ENCODE measurements around the gene BAIAP2.
A peak's percentile ranks its signal among the peaks of the same experiment; 100 is the strongest.
"Not testable (repeated sequence)": the region's sequence is repeated elsewhere in the genome, so short reads cannot be mapped to it uniquely, and the experiment has no call there.

The BAIAP2 gene

GRCh38 chr17:81142301-81143199, 107.6 kb downstream of the BAIAP2 start:
- TF ChIP-seq CTCF (IDR thresholded peaks at IDR 0.05; ENCODE audit: low read depth, low read length): peak; percentile 85
- Histone ChIP-seq H3K27me3 (no peaks in the 10 kb centered on the region), H3K9me3 (no peaks in the 10 kb centered on the region), H3K4me1 (no peaks in the 10 kb centered on the region; the same call in 1 of the 2 replicates), H3K36me3 (no peaks in the 10 kb centered on the region), H3K4me3 (ENCODE audit: low read depth, low read length) (no peak overlapping the region)
- peak; percentile 90 for DNase-seq

- no peaks in the 10 kb centered on the region for H3K27me3 ChIP-seq
- no peak for TF ChIP-seq CTCF (IDR thresholded peaks at IDR 0.05; ENCODE audit: low read depth, low read length)
- H3K9me3 ChIP-seq: no peaks in the 10 kb centered on the region
- no peaks in the 10 kb centered on the region for H3K36me3 ChIP-seq
- no peak overlapping the region for H3K4me3 ChIP-seq (ENCODE audit: low read depth, low read length)
- no peaks in the 10 kb centered on the region; the same call in 1 of the 2 replicates for H3K4me1 ChIP-seq
- no peak for DNase-seq
Measured at GRCh38 chr17:81143200-81143527, 108.2 kb downstream of the BAIAP2 start.

- TF ChIP-seq CTCF (IDR thresholded peaks at IDR 0.05; ENCODE audit: low read depth, low read length): no peak
- DNase-seq: no peak
- Histone ChIP-seq H3K27me3 (no peaks in the 10 kb centered on the region), H3K9me3 (no peaks in the 10 kb centered on the region), H3K4me3 (ENCODE audit: low read depth, low read length) (no peak overlapping the region), H3K4me1 (no peaks in the 10 kb centered on the region; the same call in 1 of the 2 replicates), H3K36me3 (no peaks in the 10 kb centered on the region)
Measured at GRCh38 chr17:81143717-81144422, 108.9 kb downstream of the BAIAP2 start.

GRCh38 chr17:81144423-81144781, 109.5 kb downstream of the BAIAP2 start:
- no peaks in the 10 kb centered on the region for H3K9me3 ChIP-seq
- no peak for DNase-seq
- no peaks in the 10 kb centered on the region; the same call in 1 of the 2 replicates for H3K4me1 ChIP-seq
- no peaks in the 10 kb centered on the region for H3K27me3 ChIP-seq
- H3K4me3 ChIP-seq (ENCODE audit: low read depth, low read length): no peak overlapping the region
- TF ChIP-seq CTCF (IDR thresholded peaks at IDR 0.05; ENCODE audit: low read depth, low read length): no peak
- H3K36me3 ChIP-seq: no peaks in the 10 kb centered on the region

- not testable (repeated sequence) for H3K27me3 ChIP-seq; DNase-seq; H3K4me3 ChIP-seq (ENCODE audit: low read depth, low read length); H3K9me3 ChIP-seq; H3K4me1 ChIP-seq; H3K36me3 ChIP-seq
Measured at GRCh38 chr17:81146208-81146607, 111.3 kb downstream of the BAIAP2 start.

- no peak for DNase-seq
- TF ChIP-seq CTCF (IDR thresholded peaks at IDR 0.05; ENCODE audit: low read depth, low read length): no peak
- no peaks in the 10 kb centered on the region for H3K36me3 ChIP-seq
- no peaks in the 10 kb centered on the region; the same call in 1 of the 2 replicates for H3K4me1 ChIP-seq
- H3K4me3 ChIP-seq (ENCODE audit: low read depth, low read length): no peak overlapping the region
- H3K27me3 ChIP-seq: no peaks in the 10 kb centered on the region
- no peaks in the 10 kb centered on the region for H3K9me3 ChIP-seq
Measured at GRCh38 chr17:81147701-81148100, 112.8 kb downstream of the BAIAP2 start.
